MM.1S (cell line): ENCODE results near the gene HNRNPLL.
"Not testable (repeated sequence)": the region's sequence is repeated elsewhere in the genome, so short reads cannot be mapped to it uniquely, and the experiment has no call there.

Experiments
- DNase-seq: peaks from one replicate; pipeline ENCODE4 v3.0.0-alpha.2; 2015
- H2AFZ ChIP-seq: fragments of 300-600 bp; sonication (generic); 2 replicates; pipeline ENCODE4 v1.6.0; 2016; ENCODE audit warnings: antibody characterized with exemption, low read length
- H3F3A ChIP-seq: fragments of 300-600 bp; sonication (generic); 2 replicates; pipeline ENCODE4 v1.6.1; 2016; ENCODE audit warnings: mild to moderate bottlenecking, antibody characterized with exemption, low read length, moderate library complexity, mixed read lengths; ENCODE audit not compliant: insufficient read depth
- H3K27ac ChIP-seq: fragments of 300-600 bp; sonication (generic); 2 replicates; pipeline ENCODE4 v1.5.1; 2016; ENCODE audit warnings: mild to moderate bottlenecking, low read length
- H3K27me3 ChIP-seq: fragments of 300-600 bp; sonication (generic); replicated peaks from 2 replicates; pipeline ENCODE4 v1.6.0; 2016; ENCODE audit warnings: low read length; ENCODE audit not compliant: insufficient read depth
- H3K36me3 ChIP-seq: fragments of 300-600 bp; sonication (generic); replicated peaks from 2 replicates; pipeline ENCODE4 v1.6.1; 2016; ENCODE audit warnings: mild to moderate bottlenecking, low read length, mixed read lengths; ENCODE audit not compliant: insufficient read depth
- H3K4me1 ChIP-seq: fragments of 300-600 bp; sonication (generic); 2 replicates; pipeline ENCODE4 v1.6.1; 2016; ENCODE audit warnings: low read length, mixed read lengths
- H3K4me2 ChIP-seq: fragments of 300-600 bp; sonication (generic); 2 replicates; pipeline ENCODE4 v1.6.0; 2016; ENCODE audit warnings: low read depth, low read length
- H3K4me3 ChIP-seq: fragments of 300-600 bp; sonication (generic); 2 replicates; pipeline ENCODE4 v1.5.1; 2016; ENCODE audit warnings: low read length, mixed read lengths
- H3K79me2 ChIP-seq: fragments of 300-600 bp; sonication (generic); 2 replicates; pipeline ENCODE4 v1.6.1; 2016; ENCODE audit warnings: mixed run types, low read length, mixed read lengths
- H3K9ac ChIP-seq: fragments of 300-600 bp; sonication (generic); 2 replicates; pipeline ENCODE4 v1.6.1; 2016; ENCODE audit warnings: low read length, mixed read lengths
- H3K9me2 ChIP-seq: fragments of 300-600 bp; sonication (generic); replicated peaks from 2 replicates; pipeline ENCODE4 v1.6.1; 2016; ENCODE audit warnings: mild to moderate bottlenecking, low read length, mixed read lengths; ENCODE audit not compliant: insufficient read depth
- H3K9me3 ChIP-seq: fragments of 300-600 bp; sonication (generic); replicated peaks from 2 replicates; pipeline ENCODE4 v1.6.1; 2016; ENCODE audit warnings: mild to moderate bottlenecking, low read length, mixed read lengths; ENCODE audit not compliant: insufficient read depth
- H4K20me1 ChIP-seq: fragments of 300-600 bp; sonication (generic); 2 replicates; pipeline ENCODE4 v1.6.1; 2016; ENCODE audit warnings: mild to moderate bottlenecking, low read length, moderate library complexity, mixed read lengths; ENCODE audit not compliant: insufficient read depth
- CTCF ChIP-seq: fragments of 300-600 bp; sonication (generic); IDR thresholded peaks from 2 replicates; pipeline ENCODE4 v1.5.1; 2016; ENCODE audit warnings: antibody characterized with exemption, low read length, mixed read lengths
- EZH2 ChIP-seq: fragments of 300-600 bp; sonication (generic); optimal IDR thresholded peaks from 2 replicates; pipeline ENCODE3; 2017; ENCODE audit warnings: low read depth, mild to moderate bottlenecking, antibody characterized with exemption, low read length, mixed read lengths
- EZH2phosphoT487 ChIP-seq: fragments of 300-600 bp; sonication (generic); IDR thresholded peaks from 2 replicates; pipeline ENCODE4 v1.6.1; 2018; ENCODE audit warnings: antibody characterized with exemption, low read length

The HNRNPLL gene

GRCh38 chr2:38546064-38546463 is 56.7 kb downstream of the HNRNPLL start:
- DNase-seq, result no peak
- Histone ChIP-seq H3K4me2 (no peak overlapping the region), H3K9me3 (no peaks in the 10 kb centered on the region), H3K27me3 (no peaks in the 10 kb centered on the region), H3K27ac (no peak overlapping the region), H3K36me3 (no peaks in the 10 kb centered on the region), H3K9me2 (no peaks in the 10 kb centered on the region), H4K20me1 (no peaks in the 10 kb centered on the region), H3K9ac (no peak overlapping the region), H3K4me3 (no peak overlapping the region), H2AFZ (no peak overlapping the region), H3F3A (no peaks in the 10 kb centered on the region), H3K4me1 (no peaks in the 10 kb centered on the region), H3K79me2 (no peaks in the 10 kb centered on the region)
- TF ChIP-seq EZH2 (no peak), CTCF (no peak), EZH2phosphoT487 (no peak)

- H3K9me3 ChIP-seq, H3K79me2 ChIP-seq, H3K9me2 ChIP-seq, H3K9ac ChIP-seq, H3K4me2 ChIP-seq, H3K27ac ChIP-seq, H3F3A ChIP-seq, DNase-seq, H4K20me1 ChIP-seq, H3K27me3 ChIP-seq, H2AFZ ChIP-seq, H3K4me1 ChIP-seq, H3K36me3 ChIP-seq, H3K4me3 ChIP-seq: not testable (repeated sequence)
These were observed 60.5 kb downstream of the HNRNPLL start for GRCh38 chr2:38542248-38542631.

- H3K27me3 ChIP-seq, result no peaks in the 10 kb centered on the region
- DNase-seq, result no peak
- no peaks in the 10 kb centered on the region for H3K9me2 ChIP-seq
- no peaks in the 10 kb centered on the region for H3F3A ChIP-seq
- H4K20me1 ChIP-seq, result no peaks in the 10 kb centered on the region
- H3K9ac ChIP-seq, result no peak overlapping the region
- H3K79me2 ChIP-seq, result no peaks in the 10 kb centered on the region
- H3K9me3 ChIP-seq, result no peaks in the 10 kb centered on the region
- no peak overlapping the region for H2AFZ ChIP-seq
- H3K4me1 ChIP-seq, result no peaks in the 10 kb centered on the region
- no peak overlapping the region for H3K4me3 ChIP-seq
- no peaks in the 10 kb centered on the region for H3K36me3 ChIP-seq
- no peak overlapping the region for H3K27ac ChIP-seq
- TF ChIP-seq EZH2phosphoT487 (no peak), CTCF (no peak), EZH2 (no peak)
- H3K4me2 ChIP-seq, result no peak overlapping the region
These were observed 62.0 kb downstream of the HNRNPLL start for GRCh38 chr2:38540580-38541286.

GRCh38 chr2:38539086-38539485 is 63.6 kb downstream of the HNRNPLL start:
- Histone ChIP-seq H3K79me2 (no peaks in the 10 kb centered on the region), H2AFZ (no peak overlapping the region), H3K27me3 (no peaks in the 10 kb centered on the region), H3F3A (no peaks in the 10 kb centered on the region), H4K20me1 (no peaks in the 10 kb centered on the region), H3K27ac (no peak overlapping the region), H3K9ac (no peak overlapping the region), H3K4me1 (peaks cover 2% of the 10 kb centered on the region), H3K4me3 (no peak overlapping the region), H3K9me2 (no peaks in the 10 kb centered on the region), H3K4me2 (no peak overlapping the region), H3K9me3 (no peaks in the 10 kb centered on the region), H3K36me3 (no peaks in the 10 kb centered on the region)
- TF ChIP-seq EZH2 (no peak), CTCF (no peak), EZH2phosphoT487 (no peak)
- DNase-seq, result no peak
